Retinal pigment epithelial cell (primary cell): ENCODE data around the gene IFT80.

Source experiments
- DNase-seq: peaks from one replicate; pipeline ENCODE4 v3.0.0-alpha.2; 2010; ENCODE audit warnings: low read depth
- H3K4me3 ChIP-seq: 2 replicates; pipeline ENCODE4 v1.5.1; 2011; ENCODE audit warnings: mild to moderate bottlenecking, low read length, control low read depth, moderate library complexity
- CTCF ChIP-seq: conservative IDR thresholded peaks from 2 replicates; pipeline ENCODE4 v1.5.1; 2011; ENCODE audit warnings: low read depth, low read length, control low read depth, inconsistent platforms

The IFT80 gene

GRCh38 chr3:160296591-160296990 is 102.4 kb downstream of the IFT80 start:
- H3K4me3 ChIP-seq, result no peak overlapping the region
- no peak for DNase-seq
- no peak for TF ChIP-seq CTCF

GRCh38 chr3:160291909-160292299 is 107.1 kb downstream of the IFT80 start:
- DNase-seq, result no peak
- no peak for TF ChIP-seq CTCF
- no peak overlapping the region for H3K4me3 ChIP-seq

- TF ChIP-seq CTCF, result no peak
- no peak for DNase-seq
- no peak overlapping the region for H3K4me3 ChIP-seq
Observed at GRCh38 chr3:160291290-160291908, 107.6 kb downstream of the IFT80 start.

GRCh38 chr3:160287666-160288065 is 111.4 kb downstream of the IFT80 start:
- no peak for DNase-seq

GRCh38 chr3:160286231-160286630 is 112.8 kb downstream of the IFT80 start:
- no peak for TF ChIP-seq CTCF
- DNase-seq, result no peak
- H3K4me3 ChIP-seq, result no peak overlapping the region

More at GRCh38 chr3:160287666-160288065, 111.4 kb downstream of the IFT80 start:
- no peak overlapping the region for H3K4me3 ChIP-seq
- no peak for TF ChIP-seq CTCF

GRCh38 chr3:160280836-160281235 is 118.2 kb downstream of the IFT80 start:
- TF ChIP-seq CTCF, result no peak
- H3K4me3 ChIP-seq, result no peak overlapping the region
- peak; percentile 6 for DNase-seq

GRCh38 chr3:160279657-160280056 is 119.4 kb downstream of the IFT80 start:
- H3K4me3 ChIP-seq, result no peak overlapping the region
- no peak for TF ChIP-seq CTCF
- DNase-seq, result no peak
